Body of pancreas (tissue), 4 donors: ENCODE results near the gene MEGF9.

ENCODE experiments used
- POLR2A ChIP-seq, 3 donors: fragments of 450-650 bp; IDR thresholded peaks; one replicate each; pipeline ENCODE4 v1.6.1; 2016; ENCODE audit warnings: antibody characterized with exemption in 3 of 3, mild to moderate bottlenecking in 2 of 3
- TF ChIP-seq, protein P1 (sequence below), 7 experiments: fragments of 450-650 bp in 4 of 7; fragments of 200-600 bp in 3 of 7; sonication (generic) in 3 of 7; IDR thresholded peaks; one replicate each; pipeline ENCODE4 v1.5.1; 2016 to 2019; ENCODE audit warnings: antibody characterized with exemption in 7 of 7

DNA sequence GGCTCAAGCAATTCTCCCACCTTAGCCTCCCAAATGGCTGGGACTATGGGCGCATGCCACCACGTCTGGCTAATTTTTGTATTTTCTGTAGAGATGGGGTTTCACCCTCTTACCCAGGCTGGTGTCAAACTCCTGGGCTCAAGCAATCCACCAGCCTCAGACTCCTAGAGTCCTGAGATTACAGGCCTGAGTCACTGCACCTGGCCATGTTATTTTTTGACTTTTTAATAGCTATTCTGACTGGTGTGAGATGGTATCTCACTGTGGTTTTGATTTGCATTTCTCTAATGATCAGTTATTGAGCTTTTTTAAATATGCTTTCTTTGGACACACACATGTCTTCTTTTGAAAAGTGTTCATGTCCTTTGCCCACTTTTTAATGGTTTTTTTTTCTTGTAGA, 40.8 kb upstream of the MEGF9 start:
- TF ChIP-seq POLR2A (IDR thresholded peaks at IDR 0.05): no peak
- TF ChIP-seq, protein P1, sequence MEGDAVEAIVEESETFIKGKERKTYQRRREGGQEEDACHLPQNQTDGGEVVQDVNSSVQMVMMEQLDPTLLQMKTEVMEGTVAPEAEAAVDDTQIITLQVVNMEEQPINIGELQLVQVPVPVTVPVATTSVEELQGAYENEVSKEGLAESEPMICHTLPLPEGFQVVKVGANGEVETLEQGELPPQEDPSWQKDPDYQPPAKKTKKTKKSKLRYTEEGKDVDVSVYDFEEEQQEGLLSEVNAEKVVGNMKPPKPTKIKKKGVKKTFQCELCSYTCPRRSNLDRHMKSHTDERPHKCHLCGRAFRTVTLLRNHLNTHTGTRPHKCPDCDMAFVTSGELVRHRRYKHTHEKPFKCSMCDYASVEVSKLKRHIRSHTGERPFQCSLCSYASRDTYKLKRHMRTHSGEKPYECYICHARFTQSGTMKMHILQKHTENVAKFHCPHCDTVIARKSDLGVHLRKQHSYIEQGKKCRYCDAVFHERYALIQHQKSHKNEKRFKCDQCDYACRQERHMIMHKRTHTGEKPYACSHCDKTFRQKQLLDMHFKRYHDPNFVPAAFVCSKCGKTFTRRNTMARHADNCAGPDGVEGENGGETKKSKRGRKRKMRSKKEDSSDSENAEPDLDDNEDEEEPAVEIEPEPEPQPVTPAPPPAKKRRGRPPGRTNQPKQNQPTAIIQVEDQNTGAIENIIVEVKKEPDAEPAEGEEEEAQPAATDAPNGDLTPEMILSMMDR (IDR thresholded peaks at IDR 0.05): no peak
